Pericardium fibroblast (primary cell): ENCODE results near the gene FFAR3. TPM values are rescaled to one million over a fixed set of nuclear protein-coding genes. Genes with fewer than 3 reads are reported as not detected.

Experiments
- total RNA-seq: library from RNA; depleted of rRNA; stranded (reverse); fragments of >200 nt; gene quantifications from 2 replicates; pipeline ENCODE4 v1.2.3, GENCODE V29; 2015

FFAR3 gene
- 0.12 and 0.26 TPM in 2 replicates for total RNA-seq

GRCh38 chr19:35357867-35358573, at the start of gene FFAR3:
TSS of gene FFAR3 (plus strand) at chr19:35358460. CDS start at chr19:35358891, 431 bp downstream.

GRCh38 chr19:35328851-35329285, 29.4 kb upstream of the FFAR3 start, which contains the start of gene CD22:
TSS of gene CD22 (plus strand) at chr19:35329187. CDS start at chr19:35332041, 2,854 bp downstream.

GRCh38 chr19:35347171-35347929, 10.9 kb upstream of the FFAR3 start, which contains the start of gene FFAR1:
TSS of gene FFAR1 (plus strand) at chr19:35347902. CDS start at chr19:35351552, 3,650 bp downstream.

GRCh38 chr19:35370722-35371121, 12.5 kb downstream of the FFAR3 start, which contains the start of gene GPR42:
TSS of gene GPR42 (plus strand) at chr19:35371068. CDS start at chr19:35371360, 292 bp downstream.

Other genes starting within 250 kb of the FFAR3 start
- gene FXYD3, start 242.6 kb upstream of the FFAR3 start, total RNA-seq = not detected in 2 replicates
- 0.23 and 0.26 TPM in 2 replicates for gene LGI4, start 223.4 kb upstream of the FFAR3 start, total RNA-seq
- 8.5 and 18.8 TPM in 2 replicates for gene FXYD1, start 219.6 kb upstream of the FFAR3 start, total RNA-seq
- gene FXYD7, start 215.2 kb upstream of the FFAR3 start, total RNA-seq = not detected in 2 replicates
- 118 and 128 TPM in 2 replicates for gene FXYD5, start 203.7 kb upstream of the FFAR3 start, total RNA-seq
- gene FAM187B, start 129.7 kb upstream of the FFAR3 start, total RNA-seq = not detected in 2 replicates
- 2.0 TPM in 1 of 2 replicates, not detected in the other for gene LSR, start 109.5 kb upstream of the FFAR3 start, total RNA-seq
- gene USF2, start 89.5 kb upstream of the FFAR3 start, total RNA-seq = 67.1 and 76.7 TPM in 2 replicates
- not detected in 2 replicates for gene HAMP, start 75.9 kb upstream of the FFAR3 start, total RNA-seq
- 0.82 and 0.94 TPM in 2 replicates for gene MAG, start 66.3 kb upstream of the FFAR3 start, total RNA-seq
- 0.26 TPM in 1 of 2 replicates, not detected in the other for gene CD22, start 29.3 kb upstream of the FFAR3 start, total RNA-seq
- gene FFAR1, start 10.6 kb upstream of the FFAR3 start, total RNA-seq = not detected in 2 replicates
- not detected in 2 replicates for gene GPR42, start 12.6 kb downstream of the FFAR3 start, total RNA-seq
- gene FFAR2, start 89.8 kb downstream of the FFAR3 start, total RNA-seq = not detected in 2 replicates
- gene KRTDAP, start 132.0 kb downstream of the FFAR3 start, total RNA-seq = not detected in 2 replicates
- 22.8 and 37.0 TPM in 2 replicates for gene DMKN, start 155.2 kb downstream of the FFAR3 start, total RNA-seq
- gene SBSN, start 169.9 kb downstream of the FFAR3 start, total RNA-seq = 0.82 and 11.0 TPM in 2 replicates
- not detected in 2 replicates for gene GAPDHS, start 175.0 kb downstream of the FFAR3 start, total RNA-seq
- 106 and 108 TPM in 2 replicates for gene TMEM147, start 187.2 kb downstream of the FFAR3 start, total RNA-seq
- not detected in 2 replicates for gene ATP4A, start 205.2 kb downstream of the FFAR3 start, total RNA-seq
- gene PMIS2, start 227.7 kb downstream of the FFAR3 start, total RNA-seq = not detected in 2 replicates